MM.1S (cell line): ENCODE measurements around the gene CENPH.

Source experiments
- EZH2 ChIP-seq: fragments of 300-600 bp; sonication (generic); optimal IDR thresholded peaks from 2 replicates; pipeline ENCODE3; 2017; ENCODE audit warnings: low read depth, mild to moderate bottlenecking, antibody characterized with exemption, low read length, mixed read lengths
- EZH2phosphoT487 ChIP-seq: fragments of 300-600 bp; sonication (generic); IDR thresholded peaks from 2 replicates; pipeline ENCODE4 v1.6.1; 2018; ENCODE audit warnings: antibody characterized with exemption, low read length
- TF ChIP-seq, protein P1 (sequence below): fragments of 300-600 bp; sonication (generic); IDR thresholded peaks from 2 replicates; pipeline ENCODE4 v1.5.1; 2016; ENCODE audit warnings: antibody characterized with exemption, low read length, mixed read lengths

DNA sequence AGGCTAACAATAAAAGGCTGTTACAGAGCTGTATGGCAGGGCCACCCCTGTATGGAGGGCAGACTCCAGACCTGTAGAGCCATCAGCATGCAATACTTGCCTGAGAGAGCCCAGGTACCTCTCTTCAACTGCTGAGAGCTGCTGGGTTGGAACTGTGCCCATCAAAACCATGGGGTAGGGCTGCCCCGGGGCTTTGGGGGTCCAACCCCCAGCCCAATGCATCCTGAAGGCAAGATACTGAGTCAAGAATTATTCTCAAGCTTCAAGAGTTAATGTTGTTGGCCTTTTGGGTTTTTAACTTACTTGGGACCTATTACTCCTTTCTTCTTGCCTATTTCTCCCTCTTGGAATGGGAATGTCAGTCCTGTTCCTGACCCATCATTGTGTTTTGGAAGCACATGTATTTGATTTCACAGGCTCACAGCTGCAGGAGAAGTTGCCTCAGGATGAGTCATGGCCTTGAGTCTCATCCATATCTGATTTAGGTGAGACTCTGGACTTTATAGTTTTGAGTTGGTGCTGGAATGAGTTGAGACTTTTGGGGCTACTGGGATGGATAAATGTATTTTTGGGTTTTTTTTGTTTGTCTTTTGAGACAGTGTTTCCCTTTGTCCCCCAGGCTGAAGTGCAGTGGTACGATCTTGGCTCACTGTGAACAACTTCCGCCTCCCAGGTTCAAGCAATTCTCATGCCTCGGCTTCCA is 24.3 kb downstream of the CENPH start:
- TF ChIP-seq EZH2 (no peak), EZH2phosphoT487 (no peak)
- TF ChIP-seq, protein P1, sequence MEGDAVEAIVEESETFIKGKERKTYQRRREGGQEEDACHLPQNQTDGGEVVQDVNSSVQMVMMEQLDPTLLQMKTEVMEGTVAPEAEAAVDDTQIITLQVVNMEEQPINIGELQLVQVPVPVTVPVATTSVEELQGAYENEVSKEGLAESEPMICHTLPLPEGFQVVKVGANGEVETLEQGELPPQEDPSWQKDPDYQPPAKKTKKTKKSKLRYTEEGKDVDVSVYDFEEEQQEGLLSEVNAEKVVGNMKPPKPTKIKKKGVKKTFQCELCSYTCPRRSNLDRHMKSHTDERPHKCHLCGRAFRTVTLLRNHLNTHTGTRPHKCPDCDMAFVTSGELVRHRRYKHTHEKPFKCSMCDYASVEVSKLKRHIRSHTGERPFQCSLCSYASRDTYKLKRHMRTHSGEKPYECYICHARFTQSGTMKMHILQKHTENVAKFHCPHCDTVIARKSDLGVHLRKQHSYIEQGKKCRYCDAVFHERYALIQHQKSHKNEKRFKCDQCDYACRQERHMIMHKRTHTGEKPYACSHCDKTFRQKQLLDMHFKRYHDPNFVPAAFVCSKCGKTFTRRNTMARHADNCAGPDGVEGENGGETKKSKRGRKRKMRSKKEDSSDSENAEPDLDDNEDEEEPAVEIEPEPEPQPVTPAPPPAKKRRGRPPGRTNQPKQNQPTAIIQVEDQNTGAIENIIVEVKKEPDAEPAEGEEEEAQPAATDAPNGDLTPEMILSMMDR = no peak
